Karpas-422 (cell line): ENCODE results near the gene FASLG. TPM values are rescaled to one million over a fixed set of nuclear protein-coding genes. Genes with fewer than 3 reads are reported as not detected.

ENCODE experiments used
- DNase-seq: peaks from one replicate; pipeline ENCODE4 v3.0.0-alpha.2; 2015
- H2AFZ ChIP-seq: fragments of 200-600 bp; sonication (generic); 2 replicates; pipeline ENCODE4 v1.6.1; 2014; ENCODE audit warnings: antibody characterized with exemption, low read length, mixed read lengths
- H3K27ac ChIP-seq: fragments of 200-600 bp; sonication (generic); 2 replicates; pipeline ENCODE4 v1.5.1; 2014; ENCODE audit warnings: mild to moderate bottlenecking, low read length, moderate library complexity
- H3K27me3 ChIP-seq: fragments of 200-600 bp; sonication (generic); 2 replicates; pipeline ENCODE4 v1.6.1; 2014; ENCODE audit warnings: low read length, mixed read lengths
- H3K36me3 ChIP-seq: fragments of 200-600 bp; sonication (generic); 2 replicates; pipeline ENCODE4 v1.6.1; 2014; ENCODE audit warnings: low read length, mixed read lengths; ENCODE audit not compliant: insufficient read depth
- H3K4me1 ChIP-seq: fragments of 200-600 bp; sonication (generic); 2 replicates; pipeline ENCODE4 v1.6.1; 2014; ENCODE audit warnings: mild to moderate bottlenecking, low read length, mixed read lengths
- H3K4me2 ChIP-seq: fragments of 200-600 bp; sonication (generic); 2 replicates; pipeline ENCODE4 v1.6.1; 2014; ENCODE audit warnings: low read length, low read depth, mild to moderate bottlenecking; ENCODE audit not compliant: poor library complexity, severe bottlenecking
- H3K4me3 ChIP-seq: fragments of 200-600 bp; sonication (generic); 2 replicates; pipeline ENCODE4 v1.5.1; 2014; ENCODE audit warnings: mild to moderate bottlenecking, antibody characterized with exemption, low read length, mixed read lengths
- H3K79me2 ChIP-seq: fragments of 200-600 bp; sonication (generic); 2 replicates; pipeline ENCODE4 v1.6.1; 2014; ENCODE audit warnings: mild to moderate bottlenecking, low read length, mixed read lengths
- H3K9ac ChIP-seq: fragments of 200-600 bp; sonication (generic); 2 replicates; pipeline ENCODE4 v1.6.0; 2014; ENCODE audit warnings: low read length
- H3K9me2 ChIP-seq: fragments of 200-600 bp; sonication (generic), shearing (Covaris generic); replicated peaks from 2 replicates; pipeline ENCODE4 v1.6.0; 2014; ENCODE audit warnings: mild to moderate bottlenecking, low read length, moderate library complexity; ENCODE audit not compliant: insufficient read depth
- H3K9me3 ChIP-seq: fragments of 300-700, 200-600 bp; sonication (generic); 2 replicates; pipeline ENCODE4 v1.6.1; 2014; ENCODE audit warnings: low read length, mixed read lengths
- H4K20me1 ChIP-seq: fragments of 200-600 bp; sonication (generic); 2 replicates; pipeline ENCODE4 v1.6.1; 2014; ENCODE audit warnings: mild to moderate bottlenecking, antibody characterized with exemption, low read length, low read depth; ENCODE audit not compliant: insufficient read depth
- total RNA-seq: library from RNA; depleted of rRNA; stranded (reverse); fragments of >200 nt; shearing (Covaris generic); gene quantifications from 2 replicates; pipeline ENCODE4 v1.2.3, GENCODE V29; 2014; ENCODE audit warnings: low replicate concordance

FASLG gene
- total RNA-seq, 1 experiment from 2014 or later, result not detected

GRCh38 chr1:172647987-172648386, 10.9 kb upstream of the FASLG start:
- Histone ChIP-seq H4K20me1 (no peaks in the 10 kb centered on the region), H3K4me1 (peaks cover 11% of the 10 kb centered on the region), H3K9me3 (no peaks in the 10 kb centered on the region), H3K4me2 (no peak overlapping the region), H3K9ac (no peak overlapping the region), H3K79me2 (no peaks in the 10 kb centered on the region), H3K27ac (no peak overlapping the region), H2AFZ (no peak overlapping the region), H3K4me3 (no peak overlapping the region), H3K9me2 (no peaks in the 10 kb centered on the region), H3K27me3 (no peaks in the 10 kb centered on the region), H3K36me3 (no peaks in the 10 kb centered on the region)
- no peak for DNase-seq

GRCh38 chr1:172650474-172651193, 8.3 kb upstream of the FASLG start:
- H3K4me2 ChIP-seq, result no peak overlapping the region
- no peaks in the 10 kb centered on the region for H3K9me3 ChIP-seq
- no peaks in the 10 kb centered on the region for H3K79me2 ChIP-seq
- no peaks in the 10 kb centered on the region for H3K36me3 ChIP-seq
- no peak overlapping the region for H3K9ac ChIP-seq
- H3K27ac ChIP-seq, result no peak overlapping the region
- H3K4me1 ChIP-seq, result peaks cover 2% of the 10 kb centered on the region; the same call in 1 of the 2 replicates
- no peaks in the 10 kb centered on the region for H3K9me2 ChIP-seq
- H3K4me3 ChIP-seq, result no peak overlapping the region
- H4K20me1 ChIP-seq, result no peaks in the 10 kb centered on the region
- H2AFZ ChIP-seq, result no peak overlapping the region
- no peak for DNase-seq
- no peaks in the 10 kb centered on the region for H3K27me3 ChIP-seq

- Histone ChIP-seq H3K27ac (no peak overlapping the region), H3K79me2 (no peaks in the 10 kb centered on the region), H2AFZ (no peak overlapping the region), H3K4me1 (no peaks in the 10 kb centered on the region), H3K4me3 (no peak overlapping the region), H3K4me2 (no peak overlapping the region), H3K9ac (no peak overlapping the region), H3K36me3 (no peaks in the 10 kb centered on the region), H3K9me2 (no peaks in the 10 kb centered on the region), H3K27me3 (no peaks in the 10 kb centered on the region), H4K20me1 (no peaks in the 10 kb centered on the region), H3K9me3 (no peaks in the 10 kb centered on the region)
- DNase-seq, result no peak
Observed at GRCh38 chr1:172653015-172653709, 5.7 kb upstream of the FASLG start.

GRCh38 chr1:172654535-172654934, 4.4 kb upstream of the FASLG start:
- H3K4me1 ChIP-seq, result no peaks in the 10 kb centered on the region
- no peaks in the 10 kb centered on the region for H3K9me2 ChIP-seq
- no peak overlapping the region for H3K4me2 ChIP-seq
- H3K4me3 ChIP-seq, result no peak overlapping the region
- H3K27ac ChIP-seq, result no peak overlapping the region
- no peaks in the 10 kb centered on the region for H3K36me3 ChIP-seq
- no peak overlapping the region for H3K9ac ChIP-seq
- DNase-seq, result no peak
- no peaks in the 10 kb centered on the region for H4K20me1 ChIP-seq
- H3K9me3 ChIP-seq, result no peaks in the 10 kb centered on the region
- no peaks in the 10 kb centered on the region for H3K79me2 ChIP-seq
- no peak overlapping the region for H2AFZ ChIP-seq
- no peaks in the 10 kb centered on the region for H3K27me3 ChIP-seq

- no peak overlapping the region for H3K4me2 ChIP-seq
- H4K20me1 ChIP-seq, result no peaks in the 10 kb centered on the region
- no peak overlapping the region for H2AFZ ChIP-seq
- no peaks in the 10 kb centered on the region for H3K9me3 ChIP-seq
- H3K27ac ChIP-seq, result no peak overlapping the region
- H3K9ac ChIP-seq, result no peak overlapping the region
- H3K79me2 ChIP-seq, result no peaks in the 10 kb centered on the region
- H3K36me3 ChIP-seq, result no peaks in the 10 kb centered on the region
- no peak for DNase-seq
- no peak overlapping the region for H3K4me3 ChIP-seq
- no peaks in the 10 kb centered on the region for H3K27me3 ChIP-seq
- H3K4me1 ChIP-seq, result no peaks in the 10 kb centered on the region
- no peaks in the 10 kb centered on the region for H3K9me2 ChIP-seq
Observed at GRCh38 chr1:172656576-172656975, 2.3 kb upstream of the FASLG start.

GRCh38 chr1:172657586-172657985, 1.3 kb upstream of the FASLG start:
- no peak overlapping the region for H3K4me3 ChIP-seq
- H3K9me3 ChIP-seq, result no peaks in the 10 kb centered on the region
- DNase-seq, result no peak
- H3K27ac ChIP-seq, result no peak overlapping the region
- no peaks in the 10 kb centered on the region for H3K36me3 ChIP-seq
- H3K4me2 ChIP-seq, result no peak overlapping the region
- H3K9ac ChIP-seq, result no peak overlapping the region
- no peaks in the 10 kb centered on the region for H3K4me1 ChIP-seq
- H3K9me2 ChIP-seq, result no peaks in the 10 kb centered on the region
- no peaks in the 10 kb centered on the region for H3K79me2 ChIP-seq
- H3K27me3 ChIP-seq, result no peaks in the 10 kb centered on the region
- no peak overlapping the region for H2AFZ ChIP-seq
- H4K20me1 ChIP-seq, result no peaks in the 10 kb centered on the region

GRCh38 chr1:172661107-172661506, 2.2 kb downstream of the FASLG start:
- no peak overlapping the region for H3K9ac ChIP-seq
- H3K9me2 ChIP-seq, result no peaks in the 10 kb centered on the region
- no peak overlapping the region for H2AFZ ChIP-seq
- no peaks in the 10 kb centered on the region for H3K79me2 ChIP-seq
- no peak overlapping the region for H3K4me2 ChIP-seq
- no peaks in the 10 kb centered on the region for H3K4me1 ChIP-seq
- H3K27me3 ChIP-seq, result no peaks in the 10 kb centered on the region
- H3K36me3 ChIP-seq, result no peaks in the 10 kb centered on the region
- H3K4me3 ChIP-seq, result no peak overlapping the region
- H3K9me3 ChIP-seq, result no peaks in the 10 kb centered on the region
- H3K27ac ChIP-seq, result no peak overlapping the region
- DNase-seq, result no peak
- no peaks in the 10 kb centered on the region for H4K20me1 ChIP-seq

GRCh38 chr1:172662464-172663109, 3.7 kb downstream of the FASLG start:
- no peaks in the 10 kb centered on the region for H3K4me1 ChIP-seq
- H3K4me2 ChIP-seq, result no peak overlapping the region
- no peaks in the 10 kb centered on the region for H3K9me2 ChIP-seq
- H3K9ac ChIP-seq, result no peak overlapping the region
- no peaks in the 10 kb centered on the region for H3K9me3 ChIP-seq
- H3K36me3 ChIP-seq, result no peaks in the 10 kb centered on the region
- no peak overlapping the region for H2AFZ ChIP-seq
- no peaks in the 10 kb centered on the region for H3K27me3 ChIP-seq
- H3K79me2 ChIP-seq, result no peaks in the 10 kb centered on the region
- no peak overlapping the region for H3K4me3 ChIP-seq
- no peaks in the 10 kb centered on the region for H4K20me1 ChIP-seq
- H3K27ac ChIP-seq, result no peak overlapping the region
- DNase-seq, result no peak
